ENCODE data around the gene TSHZ1.

Gene TSHZ1

DNA sequence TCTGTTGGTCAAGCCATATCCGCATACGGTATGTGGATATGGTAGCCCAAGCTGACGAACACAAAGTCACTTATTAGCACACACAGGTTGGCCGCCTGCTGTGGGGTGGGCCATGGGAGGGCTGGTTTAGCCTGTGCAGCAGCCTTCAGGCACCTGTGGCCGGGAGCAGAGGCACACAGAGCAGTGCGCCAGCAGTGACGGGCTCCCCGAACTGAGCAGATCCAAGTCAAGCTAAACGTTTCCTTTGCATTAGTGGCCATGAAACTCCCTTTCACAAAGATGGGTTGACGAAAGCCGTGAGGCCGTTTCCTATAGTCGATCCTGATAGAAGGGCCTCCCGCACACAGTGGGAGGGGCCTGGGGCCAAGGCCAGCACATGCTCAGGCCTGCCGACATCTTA is 72.1 kb downstream of the TSHZ1 start:
- Histone ChIP-seq H3K4me3 (ENCODE audit: low read depth, low read length, poor library complexity, severe bottlenecking) (no peak overlapping the region), H3K27ac (ENCODE audit: low read depth, low read length, poor library complexity, severe bottlenecking) (no peak overlapping the region), H3K9me2 (ENCODE audit: low read depth, low read length) (no peaks in the 10 kb centered on the region), H3K4me1 (ENCODE audit: insufficient read depth, low read length, severe bottlenecking) (no peaks in the 10 kb centered on the region), H3K9ac (ENCODE audit: low read length) (no peak overlapping the region), H2AFZ (ENCODE audit: low read length) (no peak overlapping the region), H3K4me2 (ENCODE audit: low read length) (no peak overlapping the region), H3K36me3 (ENCODE audit: insufficient read depth, low read length) (no peaks in the 10 kb centered on the region), H4K20me1 (ENCODE audit: insufficient read depth, low read length) (no peaks in the 10 kb centered on the region), H3K9me3 (ENCODE audit: low read length) (no peaks in the 10 kb centered on the region), H3K79me2 (ENCODE audit: insufficient read depth, low read length) (no peaks in the 10 kb centered on the region), H3K27me3 (ENCODE audit: insufficient read depth, low read length) (no peaks in the 10 kb centered on the region), H3F3A (ENCODE audit: insufficient read depth, low read length) (no peaks in the 10 kb centered on the region)
- no peak for TF ChIP-seq EZH2 (IDR thresholded peaks at IDR 0.05; ENCODE audit: borderline replicate concordance, low read length)
- TF ChIP-seq, protein P1, sequence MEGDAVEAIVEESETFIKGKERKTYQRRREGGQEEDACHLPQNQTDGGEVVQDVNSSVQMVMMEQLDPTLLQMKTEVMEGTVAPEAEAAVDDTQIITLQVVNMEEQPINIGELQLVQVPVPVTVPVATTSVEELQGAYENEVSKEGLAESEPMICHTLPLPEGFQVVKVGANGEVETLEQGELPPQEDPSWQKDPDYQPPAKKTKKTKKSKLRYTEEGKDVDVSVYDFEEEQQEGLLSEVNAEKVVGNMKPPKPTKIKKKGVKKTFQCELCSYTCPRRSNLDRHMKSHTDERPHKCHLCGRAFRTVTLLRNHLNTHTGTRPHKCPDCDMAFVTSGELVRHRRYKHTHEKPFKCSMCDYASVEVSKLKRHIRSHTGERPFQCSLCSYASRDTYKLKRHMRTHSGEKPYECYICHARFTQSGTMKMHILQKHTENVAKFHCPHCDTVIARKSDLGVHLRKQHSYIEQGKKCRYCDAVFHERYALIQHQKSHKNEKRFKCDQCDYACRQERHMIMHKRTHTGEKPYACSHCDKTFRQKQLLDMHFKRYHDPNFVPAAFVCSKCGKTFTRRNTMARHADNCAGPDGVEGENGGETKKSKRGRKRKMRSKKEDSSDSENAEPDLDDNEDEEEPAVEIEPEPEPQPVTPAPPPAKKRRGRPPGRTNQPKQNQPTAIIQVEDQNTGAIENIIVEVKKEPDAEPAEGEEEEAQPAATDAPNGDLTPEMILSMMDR (IDR thresholded peaks at IDR 0.05; ENCODE audit: low read length): no peak

DNA sequence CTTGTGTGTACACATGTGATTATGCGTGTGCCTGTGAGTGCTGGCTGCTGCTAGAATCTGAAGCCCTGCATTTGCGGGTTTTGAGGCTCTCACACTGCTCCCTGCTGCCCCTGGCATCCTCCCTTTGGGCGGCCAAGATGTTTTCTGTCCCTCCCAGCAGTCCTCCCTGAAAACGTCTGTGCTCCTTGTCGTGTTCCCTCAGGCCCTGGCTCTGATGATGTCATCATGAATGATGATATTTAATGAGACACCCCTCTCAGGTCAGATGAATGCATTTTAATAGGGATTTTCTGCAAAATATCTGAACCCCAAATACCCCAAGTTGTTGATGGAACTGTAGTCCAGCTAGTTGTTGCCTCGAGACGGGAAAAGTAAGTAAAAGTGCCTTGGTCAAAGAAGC is 73.1 kb downstream of the TSHZ1 start:
- Histone ChIP-seq H3K9me3 (ENCODE audit: low read length) (no peaks in the 10 kb centered on the region), H3K4me3 (ENCODE audit: low read depth, low read length, poor library complexity, severe bottlenecking) (no peak overlapping the region), H2AFZ (ENCODE audit: low read length) (no peak overlapping the region), H3K9me2 (ENCODE audit: low read depth, low read length) (no peaks in the 10 kb centered on the region), H3K27ac (ENCODE audit: low read depth, low read length, poor library complexity, severe bottlenecking) (no peak overlapping the region), H3K4me2 (ENCODE audit: low read length) (no peak overlapping the region), H3K4me1 (ENCODE audit: insufficient read depth, low read length, severe bottlenecking) (no peaks in the 10 kb centered on the region), H3K27me3 (ENCODE audit: insufficient read depth, low read length) (no peaks in the 10 kb centered on the region), H3K79me2 (ENCODE audit: insufficient read depth, low read length) (no peaks in the 10 kb centered on the region), H4K20me1 (ENCODE audit: insufficient read depth, low read length) (no peaks in the 10 kb centered on the region), H3F3A (ENCODE audit: insufficient read depth, low read length) (no peaks in the 10 kb centered on the region), H3K9ac (ENCODE audit: low read length) (no peak overlapping the region), H3K36me3 (ENCODE audit: insufficient read depth, low read length) (no peaks in the 10 kb centered on the region)
- TF ChIP-seq, protein P1 (IDR thresholded peaks at IDR 0.05; ENCODE audit: low read length): no peak
- TF ChIP-seq EZH2 (IDR thresholded peaks at IDR 0.05; ENCODE audit: borderline replicate concordance, low read length): no peak

DNA sequence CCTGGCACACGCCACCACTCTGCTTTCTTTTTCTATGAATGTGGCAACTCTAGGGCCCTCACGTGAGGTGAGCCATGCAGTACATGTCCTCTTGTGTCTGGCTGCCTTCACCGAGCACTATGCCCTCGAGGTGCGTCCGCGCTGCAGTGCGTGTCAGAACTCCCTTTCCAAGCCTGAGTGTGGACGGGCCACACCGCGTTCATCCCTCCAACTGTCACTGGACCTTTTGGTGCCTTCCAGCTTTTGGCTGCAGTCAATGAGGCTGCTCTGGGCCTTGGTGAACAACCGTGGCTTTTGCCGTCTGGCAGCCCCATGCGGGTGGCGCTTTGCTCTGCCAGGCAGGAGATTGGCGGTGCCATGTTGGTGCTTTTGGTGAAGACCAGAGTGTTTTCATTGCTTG is 74.0 kb downstream of the TSHZ1 start:
- Histone ChIP-seq H4K20me1 (ENCODE audit: insufficient read depth, low read length) (no peaks in the 10 kb centered on the region), H3K4me2 (ENCODE audit: low read length) (no peak overlapping the region), H3K4me3 (ENCODE audit: low read depth, low read length, poor library complexity, severe bottlenecking) (no peak overlapping the region), H3K4me1 (ENCODE audit: insufficient read depth, low read length, severe bottlenecking) (no peaks in the 10 kb centered on the region), H3K9ac (ENCODE audit: low read length) (no peak overlapping the region), H3F3A (ENCODE audit: insufficient read depth, low read length) (no peaks in the 10 kb centered on the region), H3K9me2 (ENCODE audit: low read depth, low read length) (no peaks in the 10 kb centered on the region), H3K79me2 (ENCODE audit: insufficient read depth, low read length) (no peaks in the 10 kb centered on the region), H2AFZ (ENCODE audit: low read length) (no peak overlapping the region), H3K27ac (ENCODE audit: low read depth, low read length, poor library complexity, severe bottlenecking) (no peak overlapping the region), H3K27me3 (ENCODE audit: insufficient read depth, low read length) (no peaks in the 10 kb centered on the region), H3K9me3 (ENCODE audit: low read length) (no peaks in the 10 kb centered on the region), H3K36me3 (ENCODE audit: insufficient read depth, low read length) (no peaks in the 10 kb centered on the region)
- no peak for TF ChIP-seq EZH2 (IDR thresholded peaks at IDR 0.05; ENCODE audit: borderline replicate concordance, low read length)
- TF ChIP-seq, protein P1 (IDR thresholded peaks at IDR 0.05; ENCODE audit: low read length): no peak
